ENCODE results near the gene AFDN.
"Not testable (repeated sequence)": the region's sequence is repeated elsewhere in the genome, so short reads cannot be mapped to it uniquely, and the experiment has no call there.

DNA sequence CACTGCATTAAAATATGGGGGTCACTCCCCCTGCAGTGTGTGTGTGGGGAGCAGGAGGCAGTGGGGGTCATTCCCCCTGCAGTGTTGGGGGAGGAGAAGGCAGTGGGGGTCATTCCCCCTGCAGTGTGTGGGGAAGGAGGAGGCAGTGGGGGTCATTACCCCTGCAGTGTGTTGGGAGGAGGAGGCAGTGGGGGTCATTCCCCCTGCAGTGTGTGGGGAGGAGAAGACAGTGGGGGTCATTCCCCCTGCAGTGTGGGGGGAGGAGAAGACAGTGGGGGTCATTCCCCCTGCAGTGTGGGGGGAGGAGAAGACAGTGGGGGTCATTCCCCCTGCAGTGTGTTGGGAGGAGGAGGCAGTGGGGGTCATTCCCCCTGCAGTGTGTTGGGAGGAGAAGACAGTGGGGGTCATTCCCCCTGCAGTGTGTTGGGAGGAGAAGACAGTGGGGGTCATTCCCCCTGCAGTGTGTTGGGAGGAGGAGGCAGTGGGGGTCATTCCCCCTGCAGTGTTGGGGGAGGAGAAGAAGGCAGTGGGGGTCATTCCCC is 149.5 kb downstream of the AFDN start:
- not testable (repeated sequence) for TF ChIP-seq POLR2AphosphoS5 (IDR thresholded peaks at IDR 0.05); POLR2A (IDR thresholded peaks at IDR 0.05; ENCODE audit: low read depth); EP300 (IDR thresholded peaks at IDR 0.05)
- TF ChIP-seq, protein P1, sequence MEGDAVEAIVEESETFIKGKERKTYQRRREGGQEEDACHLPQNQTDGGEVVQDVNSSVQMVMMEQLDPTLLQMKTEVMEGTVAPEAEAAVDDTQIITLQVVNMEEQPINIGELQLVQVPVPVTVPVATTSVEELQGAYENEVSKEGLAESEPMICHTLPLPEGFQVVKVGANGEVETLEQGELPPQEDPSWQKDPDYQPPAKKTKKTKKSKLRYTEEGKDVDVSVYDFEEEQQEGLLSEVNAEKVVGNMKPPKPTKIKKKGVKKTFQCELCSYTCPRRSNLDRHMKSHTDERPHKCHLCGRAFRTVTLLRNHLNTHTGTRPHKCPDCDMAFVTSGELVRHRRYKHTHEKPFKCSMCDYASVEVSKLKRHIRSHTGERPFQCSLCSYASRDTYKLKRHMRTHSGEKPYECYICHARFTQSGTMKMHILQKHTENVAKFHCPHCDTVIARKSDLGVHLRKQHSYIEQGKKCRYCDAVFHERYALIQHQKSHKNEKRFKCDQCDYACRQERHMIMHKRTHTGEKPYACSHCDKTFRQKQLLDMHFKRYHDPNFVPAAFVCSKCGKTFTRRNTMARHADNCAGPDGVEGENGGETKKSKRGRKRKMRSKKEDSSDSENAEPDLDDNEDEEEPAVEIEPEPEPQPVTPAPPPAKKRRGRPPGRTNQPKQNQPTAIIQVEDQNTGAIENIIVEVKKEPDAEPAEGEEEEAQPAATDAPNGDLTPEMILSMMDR (IDR thresholded peaks at IDR 0.05): not testable (repeated sequence)
